ENCODE results near the gene SNTG2.

- TF ChIP-seq CTCF (IDR thresholded peaks at IDR 0.05), result no peak
- no peak for TF ChIP-seq POLR2A (IDR thresholded peaks at IDR 0.05)
These were observed 419.8 kb downstream of the SNTG2 start for GRCh38 chr2:1370461-1370860.
